NK-92 treated with Interleukin-12 subunit alpha and Interleukin-12 subunit beta, amount 100 ng/mL, for 24 hours (cell line): ENCODE data around the gene FAM47E.
A peak's percentile ranks its signal among the peaks of the same experiment; 100 is the strongest.
"Not testable (repeated sequence)": the region's sequence is repeated elsewhere in the genome, so short reads cannot be mapped to it uniquely, and the experiment has no call there.

ENCODE experiments used
- DNase-seq: peaks from one replicate; lab custom pipeline; 2025; lab: John Stamatoyannopoulos, UW

Gene FAM47E

GRCh38 chr4:76270244-76271175, 19.0 kb downstream of the FAM47E start:
- no peak for DNase-seq

DNA sequence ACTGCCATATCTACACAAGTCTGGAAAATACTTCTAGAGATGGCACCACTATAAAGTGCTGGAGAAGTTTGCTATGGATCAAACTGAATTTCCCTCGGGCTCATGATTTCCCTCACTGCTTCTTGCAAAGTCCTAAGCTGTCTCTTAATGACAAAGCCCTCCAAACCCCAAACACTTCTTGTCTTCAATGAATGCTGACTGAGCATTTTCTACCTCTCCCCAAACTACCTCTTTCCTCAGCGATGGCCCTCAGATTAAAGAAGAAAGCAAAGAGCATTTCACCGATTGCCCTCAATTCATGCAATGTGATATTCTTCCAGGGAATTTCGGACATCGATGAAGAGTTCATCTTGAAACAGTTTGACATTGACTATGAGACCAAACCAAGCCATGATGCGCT, 19.7 kb downstream of the FAM47E start:
- DNase-seq, result no peak

DNA sequence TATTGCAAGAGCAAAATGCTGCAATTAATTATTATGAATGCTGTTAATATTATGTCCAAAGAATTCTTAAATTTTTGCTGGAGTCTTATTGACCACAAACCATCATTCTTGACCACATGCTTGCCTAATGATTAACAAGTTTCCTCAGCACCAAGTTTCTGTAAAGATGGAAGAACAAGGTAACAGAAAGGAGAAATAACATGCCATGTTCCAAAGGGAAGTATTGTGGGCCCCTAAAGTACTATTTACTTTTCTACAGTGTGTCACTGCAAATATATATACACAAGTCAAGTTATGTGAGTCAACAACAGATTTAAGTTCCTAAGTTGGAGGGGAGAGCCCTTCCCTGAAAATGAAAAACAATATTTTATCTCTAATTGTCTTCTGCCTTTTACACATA, 20.6 kb downstream of the FAM47E start:
- DNase-seq, result no peak

GRCh38 chr4:76272582-76272981, 21.1 kb downstream of the FAM47E start:
- DNase-seq, result no peak

DNA sequence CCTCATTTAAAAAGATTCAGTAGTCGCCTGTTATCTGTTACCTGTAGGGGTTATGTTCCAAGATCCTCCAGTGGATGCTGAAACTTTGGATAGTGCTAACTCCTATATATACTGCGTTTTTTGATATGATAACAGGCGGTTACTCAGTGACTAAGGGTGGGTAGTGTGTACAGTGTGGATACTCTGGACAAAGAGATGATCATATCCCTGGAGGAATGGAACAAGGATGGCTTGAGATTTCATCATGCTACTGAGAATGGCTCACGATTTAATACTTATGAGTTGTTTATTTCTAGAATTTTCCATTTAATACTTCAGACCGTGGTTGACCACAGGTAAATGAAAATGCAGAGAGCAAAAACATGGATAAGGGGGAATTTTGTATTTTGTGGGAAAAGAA, 21.5 kb downstream of the FAM47E start:
- DNase-seq, result no peak

- DNase-seq, result no peak
Measured at GRCh38 chr4:76275486-76276124, 24.1 kb downstream of the FAM47E start.

GRCh38 chr4:76276813-76277212, 25.3 kb downstream of the FAM47E start:
- no peak for DNase-seq

DNA sequence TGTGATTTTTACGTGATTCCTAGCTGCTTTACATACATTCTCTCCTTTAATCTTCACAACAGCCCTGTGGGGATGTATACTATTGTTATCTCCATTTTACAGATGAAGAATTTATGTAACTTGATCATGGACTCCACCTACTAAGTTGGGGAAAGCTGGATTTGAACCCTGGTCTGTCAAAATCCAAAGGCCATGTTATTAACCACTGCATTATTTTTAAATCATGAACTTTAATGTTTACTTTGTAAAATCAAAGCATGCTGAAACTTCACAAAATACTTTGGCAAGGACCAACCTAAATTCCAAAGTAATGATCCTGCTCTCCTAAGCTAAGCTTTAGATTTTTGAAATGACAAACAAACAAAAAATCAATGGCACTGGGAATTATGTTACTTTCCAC, 26.1 kb downstream of the FAM47E start:
- no peak for DNase-seq

GRCh38 chr4:76278583-76278982, 27.1 kb downstream of the FAM47E start:
- DNase-seq, result no peak

GRCh38 chr4:76279462-76279861, 27.9 kb downstream of the FAM47E start:
- peak; percentile 13 for DNase-seq

DNA sequence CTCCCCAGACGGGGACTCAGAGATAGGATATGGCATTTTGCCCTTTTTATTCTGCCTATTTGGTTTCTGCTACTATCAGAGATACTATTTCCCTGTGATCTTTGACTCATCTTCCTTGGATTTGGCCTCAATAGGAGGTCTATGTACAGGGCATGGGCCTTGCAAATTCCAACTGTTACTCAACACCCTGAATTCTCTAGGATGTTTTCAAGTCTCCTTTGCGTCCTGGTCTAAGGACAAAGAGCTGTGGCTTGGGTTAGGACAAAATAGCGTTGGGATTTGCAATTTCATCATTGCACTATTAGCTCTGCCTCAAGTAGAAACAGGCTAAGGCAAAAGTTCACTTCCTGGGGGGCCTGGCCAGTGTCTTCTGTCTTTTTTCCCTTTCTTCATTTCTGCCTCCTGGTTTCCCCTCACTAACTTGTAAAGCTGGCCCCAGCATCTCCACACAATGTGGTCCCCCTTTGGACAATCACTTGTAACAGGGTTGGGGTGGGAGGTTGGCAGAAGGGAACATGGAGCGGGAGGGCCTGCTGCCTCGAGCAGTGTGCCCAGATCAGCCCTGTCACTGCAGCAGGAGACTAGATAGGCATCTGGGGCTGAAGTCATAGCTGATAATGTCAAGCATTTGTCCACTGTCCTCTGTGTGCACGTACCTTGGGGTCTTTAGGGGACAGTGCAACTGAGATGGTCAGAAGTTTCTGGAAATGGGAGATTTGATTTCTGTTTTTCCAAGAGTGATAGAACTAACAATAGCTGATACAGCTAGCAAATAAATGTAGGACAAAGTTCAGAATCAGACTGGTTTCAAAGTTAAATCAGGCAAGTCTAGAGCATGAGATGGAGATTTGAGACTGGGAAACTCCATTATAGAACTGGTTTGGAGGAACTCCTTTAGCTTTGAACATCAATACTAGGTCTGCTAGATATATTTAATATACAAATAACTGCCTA, 29.2 kb downstream of the FAM47E start:
- DNase-seq, result no peak

GRCh38 chr4:76281594-76281993, 30.1 kb downstream of the FAM47E start:
- DNase-seq, result not testable (repeated sequence)

- DNase-seq, result no peak
Measured at GRCh38 chr4:76282941-76283689, 31.6 kb downstream of the FAM47E start.

GRCh38 chr4:76283900-76284299, 32.4 kb downstream of the FAM47E start:
- DNase-seq, result no peak

DNA sequence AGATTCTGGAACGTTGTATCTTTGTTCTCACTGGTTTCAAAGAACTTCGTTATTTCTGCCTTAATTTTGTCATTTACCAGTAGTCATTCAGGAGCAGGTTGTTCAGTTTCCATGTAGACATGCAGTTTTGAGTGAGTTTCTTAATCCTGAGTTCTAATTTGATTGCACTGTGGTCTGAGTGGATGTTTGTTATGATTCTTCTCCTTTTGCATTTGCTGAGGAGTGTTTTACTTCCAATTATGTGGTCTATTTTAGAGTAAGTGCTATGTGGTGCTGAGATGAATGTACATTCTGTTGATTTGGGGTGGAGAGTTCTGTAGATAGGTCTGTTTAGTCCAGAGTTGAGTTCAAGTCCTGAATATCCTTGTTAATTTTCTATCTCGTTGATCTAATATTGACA, 36.3 kb downstream of the FAM47E start:
- not testable (repeated sequence) for DNase-seq

DNA sequence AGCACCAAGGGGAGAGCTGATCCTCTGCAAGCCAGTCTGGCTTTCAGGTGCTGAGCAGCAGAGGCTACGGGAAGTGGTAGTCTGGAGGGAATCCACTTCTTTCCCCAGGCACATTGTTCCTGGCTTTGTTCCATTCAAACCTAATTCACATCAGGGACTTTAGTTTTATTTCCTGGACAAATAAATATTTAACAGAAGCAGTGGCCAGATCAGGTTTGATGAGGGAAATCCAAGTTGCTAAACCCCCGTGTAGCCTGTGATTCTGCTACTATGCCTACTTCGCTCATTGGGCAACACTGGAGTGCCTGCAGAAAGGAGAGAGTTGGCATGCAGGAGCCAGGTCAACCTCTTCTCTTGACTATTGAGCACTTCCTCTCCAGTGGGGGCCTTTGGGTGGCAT, 41.2 kb downstream of the FAM47E start:
- DNase-seq, result no peak

DNA sequence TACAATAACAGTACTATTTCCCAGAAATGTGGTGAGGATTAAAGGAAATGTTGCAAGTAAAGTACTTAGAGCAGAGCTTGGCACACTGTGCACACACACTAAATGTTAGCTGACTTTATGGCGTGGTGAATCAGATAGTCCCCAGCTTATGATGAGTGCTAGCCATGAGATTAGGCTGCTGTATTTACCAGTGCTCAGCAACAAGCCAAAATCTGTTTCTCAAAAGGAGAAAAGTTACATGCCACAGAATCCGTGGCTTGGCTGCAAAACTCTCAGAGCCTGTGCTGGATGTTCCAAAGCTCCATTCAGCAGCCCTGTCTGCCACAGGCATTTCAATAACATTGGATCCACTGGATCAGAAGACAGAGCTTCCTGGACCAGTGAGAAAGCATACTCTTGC, 42.3 kb downstream of the FAM47E start:
- no peak for DNase-seq

GRCh38 chr4:76296286-76296820, 44.8 kb downstream of the FAM47E start:
- DNase-seq, result no peak

GRCh38 chr4:76298227-76298626, 46.7 kb downstream of the FAM47E start:
- no peak for DNase-seq

DNA sequence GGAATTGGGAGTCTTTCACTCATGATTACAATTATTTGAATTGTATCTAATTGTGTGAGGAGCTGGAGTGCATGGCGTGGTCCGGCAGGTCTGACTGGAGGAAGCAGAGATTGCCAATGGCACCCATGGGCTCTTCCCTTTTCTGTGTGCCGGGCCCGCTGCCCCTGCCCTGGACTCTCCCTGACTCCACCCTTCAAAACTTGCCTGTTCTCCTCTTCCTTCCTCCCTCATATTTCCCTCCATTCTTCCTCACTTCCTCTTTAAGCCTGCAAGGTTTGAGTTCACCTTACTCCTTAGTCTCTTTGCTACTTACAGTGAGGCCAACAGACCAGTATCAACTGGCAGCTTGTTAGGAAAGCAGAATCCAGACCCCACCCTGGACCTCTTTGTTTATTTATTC, 48.5 kb downstream of the FAM47E start:
- no peak for DNase-seq

- DNase-seq, result peak; percentile 41
Measured at GRCh38 chr4:76301068-76301774, 49.7 kb downstream of the FAM47E start.
